AG10803 (cell line): ENCODE measurements around the gene RNF38.
"Not testable (repeated sequence)": the region's sequence is repeated elsewhere in the genome, so short reads cannot be mapped to it uniquely, and the experiment has no call there.

Source experiments
- DNase-seq: peaks from one replicate; pipeline ENCODE4 v3.0.0; 2010; ENCODE audit warnings: low read depth
- H3K4me3 ChIP-seq: 2 replicates; pipeline ENCODE4 v1.5.1; 2011; ENCODE audit warnings: mild to moderate bottlenecking, low read length, control low read depth
- CTCF ChIP-seq: conservative IDR thresholded peaks from 2 replicates; pipeline ENCODE4 v1.5.1; 2011; ENCODE audit warnings: mild to moderate bottlenecking, low read length, control low read depth, inconsistent platforms

Gene RNF38

GRCh38 chr9:36399980-36400331, at the start of gene RNF38:
TSS of gene RNF38 (minus strand) at chr9:36400269. CDS start at chr9:36400108, 161 bp downstream.
- H3K4me3 ChIP-seq = peak within 1 kb of the TSS; percentile 85
- DNase-seq = no peak

GRCh38 chr9:36448555-36448954, 48.5 kb upstream of the RNF38 start:
- not testable (repeated sequence) for DNase-seq, H3K4me3 ChIP-seq

More at GRCh38 chr9:36399980-36400331, at the start of gene RNF38:
- TF ChIP-seq CTCF = no peak

- DNase-seq = no peak
- TF ChIP-seq CTCF = no peak
- H3K4me3 ChIP-seq = no peak overlapping the region
Measured at GRCh38 chr9:36448017-36448416, 47.9 kb upstream of the RNF38 start.

DNA sequence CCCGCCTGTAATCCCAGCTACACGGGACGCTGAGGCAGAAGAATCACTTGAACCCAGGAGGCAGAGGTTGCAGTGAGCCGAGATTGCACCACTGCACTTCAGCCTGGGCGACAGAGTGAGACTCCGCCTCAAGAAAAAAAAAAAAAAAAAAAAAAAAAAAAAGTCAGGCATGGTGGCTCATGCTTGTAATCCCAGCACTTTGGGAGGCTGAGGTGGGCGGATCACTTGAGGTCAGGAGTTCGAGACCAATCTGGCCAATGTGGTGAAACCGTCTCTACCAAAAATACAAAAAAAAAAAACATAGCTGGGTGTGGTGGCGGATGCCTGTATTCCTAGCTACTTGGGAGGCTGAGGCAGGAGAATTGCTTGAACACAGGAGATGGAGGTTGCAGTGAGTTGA, 46.6 kb upstream of the RNF38 start:
- not testable (repeated sequence) for DNase-seq, H3K4me3 ChIP-seq

DNA sequence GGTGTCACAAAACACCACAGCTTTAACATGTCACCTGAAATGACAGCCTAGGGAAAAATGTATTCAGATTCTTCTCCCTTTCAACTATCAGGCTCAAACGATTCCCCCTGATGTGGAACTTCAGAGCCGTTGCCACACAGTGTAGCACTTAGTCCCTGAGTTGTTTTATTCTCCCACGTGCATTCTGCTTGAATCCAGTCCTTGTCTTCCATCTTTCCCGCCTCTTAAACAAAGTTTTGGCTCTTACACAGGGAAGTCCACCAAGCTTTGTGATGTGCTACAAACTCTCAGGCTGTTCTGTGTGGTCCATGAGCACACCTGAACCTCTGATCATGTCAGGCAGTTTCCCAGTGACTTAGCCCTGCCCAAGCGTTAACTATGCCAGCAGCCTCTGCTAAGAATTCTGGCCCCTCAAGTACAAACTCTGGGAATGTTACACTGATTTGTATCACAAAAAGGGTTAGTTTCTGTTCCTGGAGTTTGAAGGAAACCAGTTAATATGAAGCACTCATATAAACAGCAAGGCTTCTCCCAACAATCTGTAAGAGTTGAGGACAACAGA, 45.8 kb upstream of the RNF38 start:
- no peak for TF ChIP-seq CTCF
- H3K4me3 ChIP-seq = no peak overlapping the region
- DNase-seq = no peak

- no peak overlapping the region for H3K4me3 ChIP-seq
- no peak for DNase-seq
- TF ChIP-seq CTCF = no peak
Measured at GRCh38 chr9:36444203-36444602, 44.1 kb upstream of the RNF38 start.

GRCh38 chr9:36443581-36443980, 43.5 kb upstream of the RNF38 start:
- DNase-seq = peak; percentile 15
- H3K4me3 ChIP-seq = no peak overlapping the region
- TF ChIP-seq CTCF = no peak

- H3K4me3 ChIP-seq = no peak overlapping the region
- no peak for TF ChIP-seq CTCF
- no peak for DNase-seq
Measured at GRCh38 chr9:36442710-36443109, 42.6 kb upstream of the RNF38 start.
